Panc1 (cell line): ENCODE results near the gene BANF2. TPM values are rescaled to one million over a fixed set of nuclear protein-coding genes. Genes with fewer than 3 reads are reported as not detected.

ENCODE experiments used
- ATAC-seq: fragments of 200-7000 bp; cut with Tn5 transposase; 2 replicates; pipeline ENCODE4 v1.9.1; 2020; ENCODE audit warnings: mild to moderate bottlenecking, moderate library complexity
- BruUV-seq: library from RNA; stranded (reverse); fragments of 400-500 nt; replicated peaks from 2 replicates; lab custom pipeline; 2021; lab: Mats Ljungman, UMichigan
- CTCF ChIA-PET: fragments of 300-600 bp; sonication (Branson Sonifier 250); formaldehyde crosslinking; loops from one replicate; lab custom pipeline; 2022; ENCODE audit warnings: antibody characterized with exemption; lab: Charles Lee
- POLR2A ChIA-PET: fragments of 300-600 bp; sonication (Branson Sonifier 250); formaldehyde crosslinking; loops from one replicate; lab custom pipeline; 2022; ENCODE audit warnings: antibody characterized with exemption; lab: Charles Lee
- DNase-seq: peaks from one replicate; pipeline ENCODE4 v3.0.0-alpha.2; 2010; ENCODE audit warnings: low read depth, low spot score
- H3K27ac ChIP-seq: 2 replicates; pipeline ENCODE4 v1.5.1; 2011; ENCODE audit warnings: mild to moderate bottlenecking, low read length, inconsistent platforms
- H3K27me3 ChIP-seq: fragments of 200-500 bp; sonication (Bioruptor generic); 2 replicates; pipeline ENCODE4 v1.6.0; 2014; ENCODE audit warnings: low read length, inconsistent platforms; ENCODE audit not compliant: control insufficient read depth, insufficient read depth
- H3K36me3 ChIP-seq: fragments of 200-500 bp; sonication (Bioruptor generic); 2 replicates; pipeline ENCODE4 v1.5.1; 2014; ENCODE audit warnings: inconsistent platforms, mild to moderate bottlenecking, low read length, moderate library complexity; ENCODE audit not compliant: control insufficient read depth, insufficient read depth
- H3K4me1 ChIP-seq: 2 replicates; pipeline ENCODE4 v1.5.1; 2011; ENCODE audit warnings: inconsistent platforms, mild to moderate bottlenecking, low read length, moderate library complexity; ENCODE audit not compliant: control insufficient read depth, insufficient read depth
- H3K4me3 ChIP-seq, 2 experiments: 2 replicates each; pipeline ENCODE4 v1.5.1; 2011 to 2012; ENCODE audit warnings: low read depth in 2 of 2, low read length in 2 of 2, mild to moderate bottlenecking in 2 of 2, inconsistent platforms in 1 of 2, moderate library complexity in 1 of 2
- H3K9me3 ChIP-seq: fragments of 200-500 bp; sonication (Bioruptor generic); 2 replicates; pipeline ENCODE4 v1.5.1; 2014; ENCODE audit warnings: low read depth, mild to moderate bottlenecking, inconsistent platforms, low read length, moderate library complexity; ENCODE audit not compliant: control insufficient read depth, insufficient read depth
- POLR2AphosphoS5 ChIP-seq: IDR thresholded peaks from 2 replicates; pipeline ENCODE4 v1.6.1; 2012; ENCODE audit warnings: mild to moderate bottlenecking, low read depth, low read length, moderate library complexity
- SIN3A ChIP-seq: IDR thresholded peaks from 2 replicates; pipeline ENCODE4 v1.6.1; 2012; ENCODE audit warnings: low read depth, mild to moderate bottlenecking, low read length, moderate library complexity, borderline replicate concordance; ENCODE audit not compliant: insufficient read depth
- TCF7L2 ChIP-seq: IDR thresholded peaks from 2 replicates; pipeline ENCODE4 v1.6.1; 2011; ENCODE audit warnings: mild to moderate bottlenecking, low read depth, low read length, inconsistent platforms
- in situ Hi-C: cut with HindIII; loops from 2 replicates; pipeline ENCODE4 v1.10.0; 2016; ENCODE audit warnings: low sequenced_read_pairs, low pct_unique_long_range_greater_than_20kb
- intact Hi-C: fragments of 100-400 bp; cut with micrococcal nuclease; formaldehyde crosslinking; loops from one replicate; pipeline ENCODE4 v1.10.0; 2022; ENCODE audit not compliant: unreplicated experiment
- total RNA-seq: library from RNA; stranded (reverse); gene quantifications from one replicate; pipeline ENCODE4 v1.2.1, GENCODE V29; 2021; ENCODE audit not compliant: unreplicated experiment
- TF ChIP-seq, protein P1 (sequence below), 2 experiments: IDR thresholded peaks; 2 replicates each; pipeline ENCODE4 v1.6.1; 2011 to 2012; ENCODE audit warnings: low read depth in 2 of 2, control low read depth in 1 of 2, low read length in 1 of 2, mild to moderate bottlenecking in 1 of 2, moderate library complexity in 1 of 2; ENCODE audit not compliant: insufficient read depth in 1 of 2
- TF ChIP-seq, protein P2 (sequence below): fragments of 450-650 bp; IDR thresholded peaks from 2 replicates; pipeline ENCODE4 v1.5.1; 2017; ENCODE audit warnings: mild to moderate bottlenecking

The BANF2 gene
- total RNA-seq, 1 experiment from 2014 or later = not detected

- no peaks in the 10 kb centered on the region for H3K36me3 ChIP-seq
- peaks cover 2% of the 10 kb centered on the region; the same call in 1 of the 2 replicates for H3K9me3 ChIP-seq
- in situ Hi-C loops = no loop called here
- DNase-seq = no peak
- ChIA-PET POLR2A (no interaction called here), CTCF (interaction anchor here (1.3 kb wide), 1 partner anchor 56 kb away, joined by 4 read pairs; the partner anchor contains the start of gene RRBP1)
- H3K27ac ChIP-seq = no peak overlapping the region
- intact Hi-C loops = no loop called here
- ATAC-seq = no peak
- H3K27me3 ChIP-seq = no peaks in the 10 kb centered on the region
- no peak overlapping the region for H3K4me3 ChIP-seq
- no peaks in the 10 kb centered on the region for H3K4me1 ChIP-seq
- no TSS peak for BruUV-seq
- TF ChIP-seq, protein P1, sequence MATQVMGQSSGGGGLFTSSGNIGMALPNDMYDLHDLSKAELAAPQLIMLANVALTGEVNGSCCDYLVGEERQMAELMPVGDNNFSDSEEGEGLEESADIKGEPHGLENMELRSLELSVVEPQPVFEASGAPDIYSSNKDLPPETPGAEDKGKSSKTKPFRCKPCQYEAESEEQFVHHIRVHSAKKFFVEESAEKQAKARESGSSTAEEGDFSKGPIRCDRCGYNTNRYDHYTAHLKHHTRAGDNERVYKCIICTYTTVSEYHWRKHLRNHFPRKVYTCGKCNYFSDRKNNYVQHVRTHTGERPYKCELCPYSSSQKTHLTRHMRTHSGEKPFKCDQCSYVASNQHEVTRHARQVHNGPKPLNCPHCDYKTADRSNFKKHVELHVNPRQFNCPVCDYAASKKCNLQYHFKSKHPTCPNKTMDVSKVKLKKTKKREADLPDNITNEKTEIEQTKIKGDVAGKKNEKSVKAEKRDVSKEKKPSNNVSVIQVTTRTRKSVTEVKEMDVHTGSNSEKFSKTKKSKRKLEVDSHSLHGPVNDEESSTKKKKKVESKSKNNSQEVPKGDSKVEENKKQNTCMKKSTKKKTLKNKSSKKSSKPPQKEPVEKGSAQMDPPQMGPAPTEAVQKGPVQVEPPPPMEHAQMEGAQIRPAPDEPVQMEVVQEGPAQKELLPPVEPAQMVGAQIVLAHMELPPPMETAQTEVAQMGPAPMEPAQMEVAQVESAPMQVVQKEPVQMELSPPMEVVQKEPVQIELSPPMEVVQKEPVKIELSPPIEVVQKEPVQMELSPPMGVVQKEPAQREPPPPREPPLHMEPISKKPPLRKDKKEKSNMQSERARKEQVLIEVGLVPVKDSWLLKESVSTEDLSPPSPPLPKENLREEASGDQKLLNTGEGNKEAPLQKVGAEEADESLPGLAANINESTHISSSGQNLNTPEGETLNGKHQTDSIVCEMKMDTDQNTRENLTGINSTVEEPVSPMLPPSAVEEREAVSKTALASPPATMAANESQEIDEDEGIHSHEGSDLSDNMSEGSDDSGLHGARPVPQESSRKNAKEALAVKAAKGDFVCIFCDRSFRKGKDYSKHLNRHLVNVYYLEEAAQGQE (IDR thresholded peaks at IDR 0.05; ENCODE audit: insufficient read depth in 1 of 2, low read depth in 2 of 2, low read length in 1 of 2) = no peak
- TF ChIP-seq POLR2AphosphoS5 (no peak), TCF7L2 (no peak), SIN3A (no peak)
- TF ChIP-seq, protein P2, sequence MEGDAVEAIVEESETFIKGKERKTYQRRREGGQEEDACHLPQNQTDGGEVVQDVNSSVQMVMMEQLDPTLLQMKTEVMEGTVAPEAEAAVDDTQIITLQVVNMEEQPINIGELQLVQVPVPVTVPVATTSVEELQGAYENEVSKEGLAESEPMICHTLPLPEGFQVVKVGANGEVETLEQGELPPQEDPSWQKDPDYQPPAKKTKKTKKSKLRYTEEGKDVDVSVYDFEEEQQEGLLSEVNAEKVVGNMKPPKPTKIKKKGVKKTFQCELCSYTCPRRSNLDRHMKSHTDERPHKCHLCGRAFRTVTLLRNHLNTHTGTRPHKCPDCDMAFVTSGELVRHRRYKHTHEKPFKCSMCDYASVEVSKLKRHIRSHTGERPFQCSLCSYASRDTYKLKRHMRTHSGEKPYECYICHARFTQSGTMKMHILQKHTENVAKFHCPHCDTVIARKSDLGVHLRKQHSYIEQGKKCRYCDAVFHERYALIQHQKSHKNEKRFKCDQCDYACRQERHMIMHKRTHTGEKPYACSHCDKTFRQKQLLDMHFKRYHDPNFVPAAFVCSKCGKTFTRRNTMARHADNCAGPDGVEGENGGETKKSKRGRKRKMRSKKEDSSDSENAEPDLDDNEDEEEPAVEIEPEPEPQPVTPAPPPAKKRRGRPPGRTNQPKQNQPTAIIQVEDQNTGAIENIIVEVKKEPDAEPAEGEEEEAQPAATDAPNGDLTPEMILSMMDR = no peak
These were observed 38.4 kb downstream of the BANF2 start for GRCh38 chr20:17738154-17738553.

GRCh38 chr20:17741220-17741619, 41.5 kb downstream of the BANF2 start:
- H3K9me3 ChIP-seq = peaks cover 2% of the 10 kb centered on the region; the same call in 1 of the 2 replicates
- CTCF ChIA-PET = no interaction called here
- POLR2A ChIA-PET = no interaction called here
- no peak overlapping the region for H3K4me3 ChIP-seq
- TF ChIP-seq, protein P2 = no peak
- TF ChIP-seq TCF7L2 = no peak
- TF ChIP-seq, protein P1 (IDR thresholded peaks at IDR 0.05; ENCODE audit: insufficient read depth in 1 of 2, low read depth in 2 of 2, low read length in 1 of 2) = no peak
- TF ChIP-seq SIN3A = no peak
- TF ChIP-seq POLR2AphosphoS5 = no peak
- BruUV-seq = no TSS peak
- in situ Hi-C loops (no loop called here), intact Hi-C loops (no loop called here)
- ATAC-seq (no peak), DNase-seq (no peak)
- H3K27ac ChIP-seq = no peak overlapping the region
- H3K36me3 ChIP-seq = no peaks in the 10 kb centered on the region
- no peaks in the 10 kb centered on the region for H3K4me1 ChIP-seq
- no peaks in the 10 kb centered on the region for H3K27me3 ChIP-seq
